Liver (tissue), 9 donors: Measurements from ENCODE around the gene GAS6. TPM values are rescaled to one million over a fixed set of nuclear protein-coding genes. Genes with fewer than 3 reads are reported as not detected.

Experiments used
- DNase-seq: peaks from one replicate; pipeline ENCODE4 v3.0.0-alpha.2; 2017; ENCODE audit warnings: low spot score
- H3K27ac ChIP-seq, 2 donors: one replicate each; pipeline ENCODE4 v1.7.0; 2013; ENCODE audit warnings: inconsistent platforms in 2 of 2, low read length in 2 of 2, control low read depth in 1 of 2, low read depth in 1 of 2, mild to moderate bottlenecking in 1 of 2
- H3K27me3 ChIP-seq, 4 donors: one replicate each; pipeline versions ENCODE4 v1.6.1 to v1.7.0; 2013; ENCODE audit warnings: low read length in 3 of 4, inconsistent platforms in 1 of 4, mild to moderate bottlenecking in 1 of 4, moderate library complexity in 1 of 4; ENCODE audit not compliant: control insufficient read depth in 4 of 4, insufficient read depth in 4 of 4
- H3K36me3 ChIP-seq, 4 donors: one replicate each; pipeline versions ENCODE4 v1.6.1 to v1.7.0; 2013; ENCODE audit warnings: low read length in 3 of 4, mild to moderate bottlenecking in 3 of 4, low read depth in 1 of 4, moderate library complexity in 1 of 4; ENCODE audit not compliant: control insufficient read depth in 4 of 4, insufficient read depth in 3 of 4
- H3K4me1 ChIP-seq, 4 donors: one replicate each; pipeline versions ENCODE4 v1.6.1 to v1.7.0; 2013; ENCODE audit warnings: low read length in 3 of 4, mild to moderate bottlenecking in 3 of 4, moderate library complexity in 1 of 4; ENCODE audit not compliant: control insufficient read depth in 4 of 4, insufficient read depth in 4 of 4
- H3K4me3 ChIP-seq, 3 donors: one replicate each; pipeline versions ENCODE4 v1.6.1 to v1.7.0; 2013; ENCODE audit warnings: low read length in 3 of 3, control low read depth in 1 of 3, low read depth in 1 of 3, mild to moderate bottlenecking in 1 of 3
- H3K9ac ChIP-seq, 2 donors: one replicate each; pipeline ENCODE4 v1.7.0; 2013; ENCODE audit warnings: low read length in 2 of 2, mild to moderate bottlenecking in 2 of 2, moderate library complexity in 2 of 2, control low read depth in 1 of 2, low read depth in 1 of 2
- H3K9me3 ChIP-seq, 4 donors: one replicate each; pipeline versions ENCODE4 v1.6.1 to v1.7.0; 2013; ENCODE audit warnings: low read length in 3 of 4; ENCODE audit not compliant: control insufficient read depth in 4 of 4
- EGR1 ChIP-seq, 2 donors: IDR thresholded peaks; 2 replicates each; pipeline ENCODE4 v1.6.1; 2016 to 2018; ENCODE audit warnings: antibody characterized with exemption in 2 of 2, low read depth in 2 of 2
- FOXA2 ChIP-seq: IDR thresholded peaks from 2 replicates; pipeline ENCODE4 v1.6.1; 2016; ENCODE audit warnings: antibody characterized with exemption
- NR2F2 ChIP-seq: IDR thresholded peaks from 2 replicates; pipeline ENCODE4 v1.6.1; 2016; ENCODE audit warnings: antibody characterized with exemption
- RAD21 ChIP-seq, 2 donors: IDR thresholded peaks; 2 replicates each; pipeline ENCODE4 v1.6.1; 2016; ENCODE audit warnings: antibody characterized with exemption in 2 of 2, mild to moderate bottlenecking in 2 of 2
- SP1 ChIP-seq: IDR thresholded peaks from 2 replicates; pipeline ENCODE4 v1.6.1; 2018; ENCODE audit warnings: antibody characterized with exemption, mild to moderate bottlenecking
- YY1 ChIP-seq: IDR thresholded peaks from 2 replicates; pipeline ENCODE4 v1.6.1; 2016; ENCODE audit warnings: antibody characterized with exemption, mild to moderate bottlenecking
- WGBS: extraction: QIAGEN DNeasy Blood & Tissue Kit; methylation state at CpG from one replicate; pipeline ENCODE4 v1.1.7; 2013; 5-methylcytosine and 5-hydroxymethylcytosine counted together
- polyA plus RNA-seq, 2 donors: library from polyadenylated mRNA; stranded (reverse) in 1 of 2; unstranded in 1 of 2; fragments of 200-250 nt in 1 of 2; fragments of >200 nt in 1 of 2; fragmentation: Nextera tagmentation in 1 of 2; extraction: Ambion mirVana in 1 of 2; gene quantifications; one replicate each; pipeline versions ENCODE4 v1.2.1 to v1.2.3, GENCODE V29; 2013 to 2015
- total RNA-seq, 2 donors: library from RNA; depleted of rRNA; stranded (reverse); fragments of >200 nt; gene quantifications; one replicate each; pipeline ENCODE4 v1.2.3, GENCODE V29; 2014
- TF ChIP-seq, protein P1 (sequence below): IDR thresholded peaks from 2 replicates; pipeline ENCODE4 v1.6.1; 2016; ENCODE audit warnings: antibody characterized with exemption, mild to moderate bottlenecking
- TF ChIP-seq, protein P2 (sequence below): IDR thresholded peaks from 2 replicates; pipeline ENCODE4 v1.6.1; 2016; ENCODE audit warnings: antibody characterized with exemption
- donor health status: healthy.
- donor health status: healthy.
- donor health status: healthy.
- donor health status: healthy.
- donor health status: healthy.

The GAS6 gene
- total and polyA plus RNA-seq, 4 donors = 2.5 to 30.2 (median 9.1) TPM

DNA sequence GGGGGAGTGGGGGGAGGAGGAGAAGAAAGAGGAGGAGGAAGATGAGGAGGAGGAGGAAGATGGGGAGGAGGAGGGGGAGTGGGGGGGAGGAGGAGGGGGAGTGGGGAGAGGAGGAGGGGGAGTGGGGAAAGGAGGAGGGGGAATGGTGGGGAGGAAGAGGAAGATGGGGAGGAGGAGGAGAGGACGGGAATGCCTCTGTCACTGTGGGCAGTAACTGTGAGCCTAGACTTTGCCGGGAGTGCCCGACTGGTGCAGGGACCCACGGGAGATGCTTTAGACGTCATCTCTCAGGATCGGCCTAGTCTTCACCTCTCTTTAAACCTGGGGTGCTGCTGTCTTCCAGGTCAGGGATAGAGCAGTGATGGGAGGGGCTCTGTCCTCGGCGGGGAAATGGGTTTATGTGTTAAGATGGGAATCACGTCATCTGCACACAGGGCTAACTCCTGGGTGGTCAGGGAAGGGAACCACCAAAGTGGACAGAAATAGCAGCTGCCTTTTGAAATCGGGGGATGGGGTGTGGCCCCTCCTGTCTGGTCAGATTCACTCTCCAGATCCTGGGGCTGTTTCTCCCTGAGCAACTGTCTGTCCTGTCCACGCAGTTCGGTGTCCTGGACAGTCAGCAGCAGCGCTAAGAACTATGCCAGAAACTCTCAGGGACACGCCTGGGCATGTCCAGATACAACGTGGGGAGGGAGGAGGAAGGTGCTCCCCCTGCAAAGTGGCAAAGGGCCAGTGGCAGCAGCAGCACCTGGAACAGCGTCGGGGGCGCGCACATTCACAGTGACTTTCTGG, 26.9 kb downstream of the GAS6 start:
- no peak overlapping the region for H3K4me3 ChIP-seq
- no peaks in the 10 kb centered on the region for H3K9me3 ChIP-seq
- peaks cover 0 to 4% (median 0%) of the 10 kb centered on the region in 4 donors for H3K36me3 ChIP-seq
- no peak for DNase-seq
- no peak overlapping the region for H3K9ac ChIP-seq
- H3K27ac ChIP-seq = peak overlapping the region; percentile 36 to 56
- TF ChIP-seq YY1 (no peak), RAD21 (IDR thresholded peaks at IDR 0.05) (no peak), FOXA2 (no peak), NR2F2 (no peak), EGR1 (IDR thresholded peaks at IDR 0.05; ENCODE audit: low read depth in 2 of 2) (no peak), SP1 (no peak)
- TF ChIP-seq, protein P1, sequence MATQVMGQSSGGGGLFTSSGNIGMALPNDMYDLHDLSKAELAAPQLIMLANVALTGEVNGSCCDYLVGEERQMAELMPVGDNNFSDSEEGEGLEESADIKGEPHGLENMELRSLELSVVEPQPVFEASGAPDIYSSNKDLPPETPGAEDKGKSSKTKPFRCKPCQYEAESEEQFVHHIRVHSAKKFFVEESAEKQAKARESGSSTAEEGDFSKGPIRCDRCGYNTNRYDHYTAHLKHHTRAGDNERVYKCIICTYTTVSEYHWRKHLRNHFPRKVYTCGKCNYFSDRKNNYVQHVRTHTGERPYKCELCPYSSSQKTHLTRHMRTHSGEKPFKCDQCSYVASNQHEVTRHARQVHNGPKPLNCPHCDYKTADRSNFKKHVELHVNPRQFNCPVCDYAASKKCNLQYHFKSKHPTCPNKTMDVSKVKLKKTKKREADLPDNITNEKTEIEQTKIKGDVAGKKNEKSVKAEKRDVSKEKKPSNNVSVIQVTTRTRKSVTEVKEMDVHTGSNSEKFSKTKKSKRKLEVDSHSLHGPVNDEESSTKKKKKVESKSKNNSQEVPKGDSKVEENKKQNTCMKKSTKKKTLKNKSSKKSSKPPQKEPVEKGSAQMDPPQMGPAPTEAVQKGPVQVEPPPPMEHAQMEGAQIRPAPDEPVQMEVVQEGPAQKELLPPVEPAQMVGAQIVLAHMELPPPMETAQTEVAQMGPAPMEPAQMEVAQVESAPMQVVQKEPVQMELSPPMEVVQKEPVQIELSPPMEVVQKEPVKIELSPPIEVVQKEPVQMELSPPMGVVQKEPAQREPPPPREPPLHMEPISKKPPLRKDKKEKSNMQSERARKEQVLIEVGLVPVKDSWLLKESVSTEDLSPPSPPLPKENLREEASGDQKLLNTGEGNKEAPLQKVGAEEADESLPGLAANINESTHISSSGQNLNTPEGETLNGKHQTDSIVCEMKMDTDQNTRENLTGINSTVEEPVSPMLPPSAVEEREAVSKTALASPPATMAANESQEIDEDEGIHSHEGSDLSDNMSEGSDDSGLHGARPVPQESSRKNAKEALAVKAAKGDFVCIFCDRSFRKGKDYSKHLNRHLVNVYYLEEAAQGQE = no peak
- TF ChIP-seq, protein P2, sequence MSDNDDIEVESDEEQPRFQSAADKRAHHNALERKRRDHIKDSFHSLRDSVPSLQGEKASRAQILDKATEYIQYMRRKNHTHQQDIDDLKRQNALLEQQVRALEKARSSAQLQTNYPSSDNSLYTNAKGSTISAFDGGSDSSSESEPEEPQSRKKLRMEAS = no peak
- WGBS = 62% methylated on average over 19 of the region's 19 CpGs
- no peaks in the 10 kb centered on the region for H3K27me3 ChIP-seq
- H3K4me1 ChIP-seq = peaks cover 8 to 29% (median 24%) of the 10 kb centered on the region in 4 donors

DNA sequence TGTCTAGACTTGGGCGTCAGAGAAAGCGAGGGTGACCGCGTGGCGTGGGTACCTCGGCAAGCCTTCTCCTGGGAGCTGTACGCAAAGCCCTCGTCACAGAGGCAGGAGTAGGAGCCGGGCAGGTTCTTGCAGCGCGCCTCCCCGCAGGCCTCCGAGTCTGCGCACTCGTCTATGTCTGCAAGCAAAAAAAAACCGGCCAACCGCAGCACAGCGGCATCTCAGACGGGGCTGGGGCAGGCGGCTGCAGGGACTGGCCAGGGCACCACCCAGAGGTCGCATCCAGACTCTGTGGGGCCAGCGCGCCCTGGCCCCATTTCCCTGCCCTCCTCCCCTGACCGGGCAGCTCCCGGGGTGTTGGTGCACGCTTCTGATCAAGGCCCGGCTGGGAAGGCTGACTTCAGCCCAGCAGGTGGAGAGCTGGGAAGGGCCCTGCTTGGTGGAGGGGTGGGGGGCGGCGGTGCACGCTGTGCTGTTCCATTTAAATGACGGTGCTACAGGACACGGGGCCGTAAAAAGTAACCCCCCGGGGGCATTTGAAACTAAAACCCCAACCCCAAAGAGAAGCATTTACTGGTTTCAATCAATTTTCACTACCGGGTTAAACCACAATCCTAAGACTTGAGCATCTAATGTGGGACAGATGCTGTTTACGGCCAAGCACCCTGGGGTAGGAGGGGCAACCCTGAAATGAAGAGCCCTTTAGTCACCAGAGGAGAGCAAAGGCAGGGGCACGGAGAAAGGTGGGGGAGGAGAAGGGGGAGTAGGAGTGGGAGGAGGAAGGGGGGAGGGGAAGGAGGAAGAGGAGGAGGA, 28.2 kb downstream of the GAS6 start:
- Histone ChIP-seq H3K9me3 (no peaks in the 10 kb centered on the region), H3K27me3 (no peaks in the 10 kb centered on the region), H3K9ac (no peak overlapping the region), H3K4me1 (peaks cover 8 to 27% (median 23%) of the 10 kb centered on the region in 4 donors), H3K4me3 (no peak overlapping the region), H3K36me3 (peaks cover 0 to 4% (median 0%) of the 10 kb centered on the region in 4 donors), H3K27ac (no peak overlapping the region)
- TF ChIP-seq, protein P2 = no peak
- TF ChIP-seq YY1 = no peak
- TF ChIP-seq, protein P1 = no peak
- WGBS = 94% methylated on average over 37 of the region's 37 CpGs
- no peak for DNase-seq
